Erythroblast (primary cell): ENCODE measurements around the gene TEX36.
"Not testable (repeated sequence)": the region's sequence is repeated elsewhere in the genome, so short reads cannot be mapped to it uniquely, and the experiment has no call there.

Source experiments
- DNase-seq, 2 experiments: peaks; one replicate each; lab custom pipeline; 2025; lab: John Stamatoyannopoulos, UW
- GATA1 ChIP-seq: IDR thresholded peaks from 2 replicates; pipeline ENCODE4 v1.6.1; 2011; ENCODE audit warnings: low read depth, mild to moderate bottlenecking, control low read depth, low read length, moderate library complexity
- POLR2A ChIP-seq: IDR thresholded peaks from 2 replicates; pipeline ENCODE4 v1.6.1; 2011; ENCODE audit warnings: mild to moderate bottlenecking, low read length

TEX36 gene, protein sequence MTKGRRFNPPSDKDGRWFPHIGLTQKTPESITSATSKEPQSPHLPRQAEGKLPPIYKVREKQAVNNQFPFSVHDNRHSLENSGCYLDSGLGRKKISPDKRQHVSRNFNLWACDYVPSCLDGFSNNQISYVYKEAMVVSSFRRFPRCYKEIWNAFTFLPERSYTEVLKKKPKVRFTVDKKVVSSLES

GRCh38 chr10:125683063-125683462 is at the start of gene TEX36:
TSS of gene TEX36 (minus strand) at chr10:125683163. CDS start at chr10:125682989, 174 bp downstream.
- TF ChIP-seq POLR2A (no peak), GATA1 (no peak)
- DNase-seq, result no peak

- no peak for TF ChIP-seq GATA1
- no peak for TF ChIP-seq POLR2A
- no peak for DNase-seq
These were observed 44.5 kb upstream of the TEX36 start for GRCh38 chr10:125727436-125727835.

DNA sequence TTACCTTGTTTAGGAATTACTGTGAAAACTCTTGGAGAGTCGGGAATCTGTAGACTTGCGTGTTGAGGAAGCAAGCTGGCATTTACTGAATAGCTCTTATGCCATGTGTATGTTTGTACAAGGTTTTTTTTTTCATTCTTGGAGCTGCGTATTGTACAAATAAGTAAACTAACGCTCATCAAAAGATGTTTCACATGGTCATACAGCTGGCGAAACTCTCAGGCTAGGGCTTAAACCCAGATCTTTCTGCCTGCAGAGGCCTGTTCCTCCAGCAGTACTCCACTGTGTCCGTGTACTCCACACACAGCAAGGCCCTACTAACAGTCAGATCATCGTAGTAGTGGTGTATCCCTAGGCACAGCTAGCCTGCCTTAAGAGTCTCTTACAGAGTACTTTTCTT is 44.0 kb upstream of the TEX36 start:
- DNase-seq, result no peak
- TF ChIP-seq GATA1 (no peak), POLR2A (no peak)

- no peak for TF ChIP-seq GATA1
- no peak for TF ChIP-seq POLR2A
- DNase-seq, result no peak
These were observed 39.8 kb upstream of the TEX36 start for GRCh38 chr10:125722811-125723210.

GRCh38 chr10:125721035-125721434 is 38.1 kb upstream of the TEX36 start:
- no peak for DNase-seq
- TF ChIP-seq GATA1, result no peak
- no peak for TF ChIP-seq POLR2A

- DNase-seq, result peak; percentile 56 to 63
- no peak for TF ChIP-seq POLR2A
- TF ChIP-seq GATA1, result no peak
These were observed 37.0 kb upstream of the TEX36 start for GRCh38 chr10:125720002-125720382.

DNA sequence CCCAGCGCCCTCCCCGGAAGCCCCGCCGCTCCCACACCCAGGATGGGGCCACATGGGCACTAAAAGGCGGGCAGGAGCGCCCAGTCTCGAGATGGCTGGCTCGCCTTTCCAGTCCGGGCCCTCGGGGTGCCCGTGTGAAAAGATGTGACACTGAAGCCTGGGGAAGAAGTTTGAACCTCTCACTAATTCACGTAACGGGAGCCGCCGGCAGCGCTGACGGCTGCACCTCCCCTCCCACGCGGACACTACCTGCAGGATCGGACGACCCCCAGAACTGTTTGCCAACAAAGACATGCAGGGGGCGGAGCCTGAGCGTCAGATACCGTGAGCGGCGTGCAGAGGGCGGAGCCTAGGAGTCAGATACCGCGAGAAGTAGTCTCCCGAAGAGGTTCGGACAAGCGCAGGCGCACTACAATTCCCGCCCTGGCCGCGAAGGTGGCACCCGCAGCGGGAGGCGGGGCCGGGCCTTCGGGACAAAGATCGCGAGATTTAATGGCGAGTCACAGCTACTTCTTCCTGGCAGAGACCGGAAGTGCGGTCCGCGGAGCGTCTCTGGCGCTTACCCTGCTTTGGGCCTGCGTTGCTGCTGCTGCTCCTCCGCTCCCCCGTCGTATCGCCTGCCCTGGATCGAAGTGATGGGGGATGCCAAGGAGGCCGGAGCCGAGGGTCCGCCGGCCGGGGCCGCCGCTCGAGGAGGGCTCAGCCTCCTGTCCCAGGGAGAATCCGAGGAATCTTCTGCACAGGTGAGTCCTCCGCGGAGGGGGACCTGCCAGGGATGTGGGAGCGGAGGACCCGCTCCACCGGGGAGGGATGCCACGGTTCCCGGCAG is 36.4 kb upstream of the TEX36 start, which contains the start of gene EDRF1:
Gene EDRF1 (plus strand): TSS at position 537 of the 829 bp plus-strand sequence. CDS start 99 bp downstream, at position 636.
- peak; percentile 99 for DNase-seq
- TF ChIP-seq POLR2A, result peak; percentile 92
- no peak for TF ChIP-seq GATA1

- DNase-seq, result not testable (repeated sequence)
These were observed 31.8 kb upstream of the TEX36 start for GRCh38 chr10:125714728-125715127.

- TF ChIP-seq POLR2A (no peak), GATA1 (no peak)
- DNase-seq, result no peak
These were observed 28.3 kb upstream of the TEX36 start for GRCh38 chr10:125711110-125711750.

- TF ChIP-seq POLR2A, result no peak
- TF ChIP-seq GATA1, result no peak
- DNase-seq, result no peak
These were observed 26.9 kb upstream of the TEX36 start for GRCh38 chr10:125709553-125710474.

- DNase-seq, result no peak
- TF ChIP-seq GATA1 (no peak), POLR2A (no peak)
These were observed 26.1 kb upstream of the TEX36 start for GRCh38 chr10:125708971-125709503.

DNA sequence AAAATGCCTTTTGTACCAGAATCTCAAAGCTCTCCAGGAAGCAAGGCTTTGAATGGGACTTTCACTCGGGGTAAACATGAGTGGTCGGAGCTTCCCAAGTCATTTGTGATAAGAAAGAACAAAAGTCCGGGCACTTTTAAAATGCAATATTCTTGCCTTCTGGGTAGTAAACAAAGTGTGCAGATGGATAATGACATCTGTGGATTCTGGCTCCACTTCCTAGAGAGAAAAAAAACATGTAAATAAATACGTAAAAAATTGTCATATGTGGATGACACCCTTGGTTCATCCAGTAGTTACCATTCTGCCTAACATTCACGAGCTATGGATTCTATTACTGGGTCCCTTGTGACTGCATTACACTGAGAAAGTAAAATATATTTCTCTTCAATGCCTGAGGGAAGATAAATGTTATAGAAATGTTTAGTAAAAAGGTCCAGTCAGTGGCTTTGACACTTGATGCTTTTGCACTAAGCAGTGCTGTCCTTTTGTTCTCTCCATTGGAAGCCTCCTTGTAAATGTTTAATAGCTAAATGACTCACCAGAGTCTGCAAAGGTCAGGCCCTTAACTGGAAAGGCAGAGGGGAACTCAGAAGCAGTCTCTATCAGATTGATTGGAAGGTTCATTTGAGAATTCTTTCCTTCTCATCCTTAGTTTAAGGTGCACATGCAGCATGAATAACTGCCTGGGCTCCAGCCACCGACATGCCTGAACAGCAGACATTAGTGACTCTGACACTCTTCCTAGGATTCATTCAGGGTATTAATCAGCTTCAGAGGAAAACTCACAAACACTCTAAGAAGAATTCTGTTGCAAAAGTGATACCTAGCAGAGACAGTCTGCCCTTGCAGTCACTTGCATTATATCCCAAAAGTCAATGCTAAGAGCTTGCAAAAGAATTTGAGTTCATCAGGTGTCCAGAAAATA is 24.8 kb upstream of the TEX36 start:
- TF ChIP-seq GATA1 (no peak), POLR2A (no peak)
- DNase-seq, result no peak
